Measurements from ENCODE around the gene ABHD15.
"Not testable (repeated sequence)": the region's sequence is repeated elsewhere in the genome, so short reads cannot be mapped to it uniquely, and the experiment has no call there.

The ABHD15 gene

GRCh38 chr17:29568331-29569244 lies 1.8 kb upstream of the ABHD15 start, which contains the start of gene TP53I13:
Gene TP53I13 (plus strand): TSS chr17:29568701. CDS start chr17:29568759, 58 bp downstream.
- no peak for FAIRE-seq

GRCh38 chr17:29567554-29568330 lies 905 bp upstream of the ABHD15 start:
- FAIRE-seq: no peak

- no peak for FAIRE-seq
Observed at GRCh38 chr17:29567304-29567553, 392 bp upstream of the ABHD15 start.

- no peak for FAIRE-seq
Observed at GRCh38 chr17:29565643-29566472, 979 bp downstream of the ABHD15 start.

- FAIRE-seq: no peak
Observed at GRCh38 chr17:29563816-29564215, 3.0 kb downstream of the ABHD15 start.

- no peak for FAIRE-seq
Observed at GRCh38 chr17:29562615-29563014, 4.2 kb downstream of the ABHD15 start.

GRCh38 chr17:29561554-29562517 lies 5.0 kb downstream of the ABHD15 start:
- no peak for FAIRE-seq

- no peak for FAIRE-seq
Observed at GRCh38 chr17:29560316-29560715, 6.5 kb downstream of the ABHD15 start.

GRCh38 chr17:29559640-29560039 lies 7.2 kb downstream of the ABHD15 start:
- no peak for FAIRE-seq

- FAIRE-seq: not testable (repeated sequence)
Observed at GRCh38 chr17:29558139-29558538, 8.7 kb downstream of the ABHD15 start.

- no peak for FAIRE-seq
Observed at GRCh38 chr17:29557739-29558116, 9.1 kb downstream of the ABHD15 start.

GRCh38 chr17:29557085-29557738 lies 9.6 kb downstream of the ABHD15 start:
- FAIRE-seq: no peak

GRCh38 chr17:29555840-29556239 lies 11.0 kb downstream of the ABHD15 start:
- FAIRE-seq: no peak

- no peak for FAIRE-seq
Observed at GRCh38 chr17:29549177-29549923, 17.5 kb downstream of the ABHD15 start.

GRCh38 chr17:29546830-29547229 lies 20.0 kb downstream of the ABHD15 start:
- FAIRE-seq: no peak

GRCh38 chr17:29546085-29546484 lies 20.8 kb downstream of the ABHD15 start:
- FAIRE-seq: no peak

GRCh38 chr17:29544066-29544465 lies 22.8 kb downstream of the ABHD15 start:
- FAIRE-seq: no peak

GRCh38 chr17:29533976-29534375 lies 32.9 kb downstream of the ABHD15 start:
- no peak for FAIRE-seq

GRCh38 chr17:29526322-29526721 lies 40.5 kb downstream of the ABHD15 start:
- no peak for FAIRE-seq

GRCh38 chr17:29524692-29525091 lies 42.1 kb downstream of the ABHD15 start:
- no peak for FAIRE-seq

GRCh38 chr17:29518359-29518758 lies 48.5 kb downstream of the ABHD15 start:
- no peak for FAIRE-seq

Data from endometrium (tissue), 2 donors.